Effector CD4-positive, alpha-beta T cell (primary cell): Measurements from ENCODE around the gene ABCB4.
"Not testable (repeated sequence)": the region's sequence is repeated elsewhere in the genome, so short reads cannot be mapped to it uniquely, and the experiment has no call there.

Experiments
- DNase-seq: peaks from one replicate; pipeline ENCODE4 v3.0.0-alpha.2; 2020

The ABCB4 gene

DNA sequence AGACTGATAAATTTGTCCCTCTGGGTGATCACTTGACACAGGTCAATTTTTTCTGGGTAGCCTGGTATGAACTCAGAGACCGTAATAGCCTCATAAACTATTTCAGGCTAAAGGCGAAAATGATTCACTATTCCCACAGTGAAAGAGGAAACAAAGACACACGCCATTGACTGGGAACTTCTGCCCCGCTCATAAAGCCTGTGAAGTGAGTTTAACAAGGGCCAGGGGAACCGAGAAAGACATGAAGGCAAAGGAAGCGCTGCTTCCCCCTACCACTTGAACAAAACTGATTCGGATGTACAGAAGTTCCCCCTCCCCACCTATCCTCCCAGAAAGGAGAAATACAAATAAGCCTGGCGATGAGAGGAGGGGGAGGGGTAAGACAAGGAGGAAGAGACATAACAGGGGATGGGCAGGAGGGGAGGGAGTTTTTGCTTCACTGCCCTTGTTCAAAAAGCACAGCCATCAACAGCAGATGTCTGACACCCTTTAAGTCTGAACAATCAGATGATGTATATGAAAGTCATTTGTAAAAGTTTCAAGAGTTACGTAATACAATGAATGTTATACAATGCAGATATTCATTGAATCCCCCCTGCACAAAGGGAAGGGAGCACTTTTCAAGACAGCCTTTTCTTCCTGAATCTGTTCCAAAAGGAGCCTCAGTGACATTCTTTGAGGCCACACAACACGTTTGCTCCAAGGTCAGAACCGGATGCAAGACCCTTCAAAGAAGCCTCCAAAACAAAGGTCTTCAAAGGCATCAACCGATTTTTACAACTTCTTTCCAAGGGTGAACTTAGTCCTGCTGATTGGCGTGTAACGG is 734 bp downstream of the ABCB4 start:
- DNase-seq, result no peak

- DNase-seq, result no peak
Observed at GRCh38 chr7:87473986-87474385, 1.5 kb downstream of the ABCB4 start.

DNA sequence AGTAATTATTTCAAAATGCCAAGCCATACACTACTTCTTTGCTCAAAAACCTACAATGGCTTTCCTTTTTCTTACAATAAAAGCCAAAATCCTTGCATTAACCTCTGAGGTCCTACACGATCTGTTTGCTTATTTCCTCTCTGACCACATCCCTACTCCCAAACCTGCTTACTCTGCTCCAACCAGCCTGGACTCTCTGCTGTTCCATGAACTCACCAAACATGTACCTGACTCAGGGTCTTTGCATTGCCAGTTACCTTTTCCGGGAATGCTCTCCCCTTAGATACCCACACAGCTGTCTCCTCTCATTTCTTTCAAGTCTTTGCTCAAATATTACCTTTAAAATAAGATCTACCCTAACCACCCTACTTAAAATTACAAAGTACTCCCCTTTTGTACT is 2.3 kb downstream of the ABCB4 start:
- no peak for DNase-seq

DNA sequence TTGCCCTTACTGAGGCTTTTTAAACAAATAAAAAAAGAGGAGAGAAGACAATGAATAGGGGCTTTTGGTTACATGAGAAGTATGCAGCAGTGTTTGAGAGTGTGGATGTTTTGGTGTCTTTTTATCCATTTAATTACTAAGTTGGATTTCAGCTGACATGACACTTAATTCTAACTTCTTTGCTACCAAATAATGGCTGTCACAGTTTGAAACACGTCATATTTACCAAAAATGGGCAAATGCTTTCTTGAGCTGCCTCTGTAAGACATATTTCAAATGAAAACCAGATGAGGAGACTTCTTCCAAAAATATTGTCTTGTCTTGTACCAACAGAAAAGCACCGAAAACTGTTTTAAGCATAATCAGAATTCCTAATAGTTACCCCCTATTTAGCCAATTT is 4.0 kb downstream of the ABCB4 start:
- DNase-seq, result no peak

- DNase-seq, result not testable (repeated sequence)
Observed at GRCh38 chr7:87469204-87469603, 6.3 kb downstream of the ABCB4 start.

GRCh38 chr7:87465534-87465880 is 10.0 kb downstream of the ABCB4 start:
- not testable (repeated sequence) for DNase-seq

DNA sequence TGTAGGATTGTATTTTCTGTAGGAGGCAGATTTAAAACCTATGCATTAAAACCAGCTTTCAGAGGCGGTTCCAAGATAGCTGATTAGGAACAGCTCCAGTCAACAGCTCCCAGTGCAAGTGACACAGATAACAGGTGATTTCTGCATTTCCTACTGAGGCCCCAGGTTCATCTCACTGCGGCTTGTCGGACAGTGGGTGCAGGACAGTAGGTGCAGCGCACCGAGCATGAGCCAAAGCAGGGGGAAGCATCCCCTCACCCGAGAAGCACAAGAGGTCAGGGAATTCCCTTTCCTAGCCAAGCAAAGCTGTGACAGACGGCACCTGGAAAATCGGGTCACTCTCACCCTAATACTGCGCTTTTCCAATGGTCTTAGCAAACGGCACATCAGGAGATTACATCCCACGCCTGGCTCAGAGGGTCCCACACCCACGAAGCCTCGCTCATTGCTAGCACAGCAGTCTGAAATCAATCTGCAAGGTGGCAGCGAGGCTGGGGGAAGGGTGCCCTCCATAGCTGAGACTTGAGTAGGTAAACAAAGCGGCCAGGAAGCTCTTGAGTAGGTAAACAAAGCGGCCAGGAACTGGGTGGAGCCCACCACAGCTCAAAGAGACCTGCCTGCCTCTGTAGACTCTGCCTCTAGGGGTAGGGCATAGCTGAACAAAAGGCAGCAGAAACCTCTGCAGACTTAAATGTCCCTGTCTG is 10.5 kb downstream of the ABCB4 start:
- DNase-seq, result not testable (repeated sequence)

GRCh38 chr7:87463982-87464381 is 11.5 kb downstream of the ABCB4 start:
- DNase-seq, result no peak

DNA sequence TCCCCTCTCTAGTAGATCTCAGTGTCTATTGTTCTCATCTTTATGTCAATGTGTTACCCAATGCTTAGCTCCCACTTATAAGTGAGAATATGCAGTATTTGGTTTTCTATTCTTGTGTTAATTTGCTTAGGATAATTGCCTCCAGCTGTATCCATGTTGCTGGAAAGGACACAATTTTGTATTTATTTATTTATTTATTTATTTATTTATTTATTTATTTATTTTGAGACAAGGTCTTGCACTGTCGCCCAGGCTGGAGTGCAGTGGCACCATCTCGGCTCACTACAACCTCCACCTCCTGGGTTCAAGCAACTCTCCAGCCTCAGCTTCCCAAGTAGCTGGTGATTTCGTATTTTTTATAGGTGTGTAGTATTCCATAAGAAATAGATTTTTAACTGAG is 15.0 kb downstream of the ABCB4 start:
- DNase-seq, result not testable (repeated sequence)

- DNase-seq, result no peak
Observed at GRCh38 chr7:87459941-87460340, 15.5 kb downstream of the ABCB4 start.

- no peak for DNase-seq
Observed at GRCh38 chr7:87458148-87458547, 17.3 kb downstream of the ABCB4 start.

DNA sequence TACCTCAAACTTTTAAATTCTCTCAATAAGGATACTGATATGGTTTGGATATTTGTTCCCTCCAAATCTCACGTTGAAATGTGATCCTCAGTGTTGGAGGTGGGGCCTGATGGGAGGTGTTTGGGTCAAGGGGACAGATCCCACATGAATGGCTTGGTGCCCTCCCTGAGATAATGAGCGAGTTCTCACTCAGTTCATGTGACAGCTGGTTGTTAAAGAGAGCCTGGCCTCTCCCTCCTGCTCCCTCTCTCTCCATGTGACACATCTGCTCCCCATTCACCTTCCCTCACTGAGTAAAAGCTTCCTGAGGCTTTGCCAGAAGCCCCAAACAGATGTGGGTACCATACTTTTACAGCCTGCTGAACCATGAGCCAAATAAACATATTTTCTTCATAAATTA is 19.2 kb downstream of the ABCB4 start:
- DNase-seq, result no peak

DNA sequence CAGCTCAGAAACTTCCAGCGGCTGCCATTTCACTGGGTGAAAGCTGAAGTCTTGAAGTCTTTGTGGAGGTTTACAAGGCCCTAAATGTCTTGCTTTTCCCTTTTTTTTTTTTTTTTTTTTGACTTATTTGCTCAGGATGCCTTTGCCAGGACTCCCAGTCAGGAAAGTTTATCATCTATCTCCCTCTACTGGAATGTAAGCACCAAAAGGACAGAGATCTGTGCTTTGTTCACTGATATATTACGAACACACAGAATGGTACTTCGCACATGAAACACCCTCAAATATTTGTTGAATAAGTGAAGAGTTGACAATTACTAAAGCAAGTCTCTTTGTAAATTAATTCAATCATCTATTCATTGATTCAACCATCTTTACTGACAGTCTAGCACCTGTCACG is 23.2 kb downstream of the ABCB4 start:
- no peak for DNase-seq

DNA sequence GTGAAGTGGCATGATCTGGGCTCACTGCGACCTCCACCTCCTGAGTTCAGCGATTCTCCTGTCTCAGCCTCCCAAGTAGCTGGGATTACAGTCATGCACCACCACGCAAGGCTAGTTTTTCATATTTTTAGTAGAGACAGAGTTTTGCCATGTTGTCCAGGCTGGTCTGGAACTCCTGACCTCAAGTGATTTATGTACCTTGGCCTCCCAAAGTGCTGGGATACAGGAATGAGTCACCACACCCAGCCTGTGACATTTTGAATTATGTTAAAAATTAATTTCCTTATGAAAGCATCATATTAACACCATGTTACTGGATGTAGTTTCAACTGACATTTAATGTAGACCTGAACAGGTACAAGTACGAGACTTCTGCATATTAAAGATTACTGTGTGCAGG is 24.3 kb downstream of the ABCB4 start:
- no peak for DNase-seq

DNA sequence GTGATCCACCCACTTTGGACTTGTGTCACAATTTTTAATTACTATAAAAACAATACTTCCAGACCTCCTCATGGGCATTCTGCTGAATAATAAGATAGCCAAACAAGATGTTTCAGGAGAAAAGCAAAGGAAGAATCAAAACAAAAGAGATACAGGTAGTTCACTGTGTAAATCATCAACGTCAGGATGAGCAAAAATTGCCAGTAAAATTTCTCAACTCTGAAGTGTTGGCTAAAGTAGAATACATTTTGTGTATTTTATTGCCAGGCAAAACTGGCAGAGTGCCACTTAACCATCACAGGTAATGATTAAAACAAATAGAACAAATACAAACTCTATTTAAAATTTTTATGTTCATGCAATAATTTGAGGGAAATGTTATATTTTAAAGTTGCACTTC is 24.8 kb downstream of the ABCB4 start:
- DNase-seq, result no peak

- DNase-seq, result no peak
Observed at GRCh38 chr7:87448388-87448787, 27.1 kb downstream of the ABCB4 start.

- no peak for DNase-seq
Observed at GRCh38 chr7:87447116-87447635, 28.3 kb downstream of the ABCB4 start.

GRCh38 chr7:87445897-87446296 is 29.6 kb downstream of the ABCB4 start:
- no peak for DNase-seq

DNA sequence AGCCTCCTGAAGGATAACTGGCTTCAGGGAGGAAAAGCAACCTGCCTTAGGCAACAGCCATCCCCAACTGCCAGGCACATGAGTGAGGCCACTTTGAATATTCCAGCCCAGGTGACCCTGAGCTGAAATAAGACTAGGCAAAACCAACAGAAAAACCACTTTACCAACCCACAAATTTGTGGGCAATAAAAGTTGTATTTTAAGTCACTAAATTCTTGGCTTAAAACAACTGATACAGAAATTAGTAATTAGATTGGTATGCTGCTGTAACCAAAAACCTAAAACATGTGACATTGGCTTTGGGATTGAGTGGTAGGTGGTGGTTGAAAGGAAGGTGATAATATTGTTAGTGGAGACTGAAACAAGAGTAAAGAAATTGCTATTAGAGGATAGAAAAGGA is 39.9 kb downstream of the ABCB4 start:
- DNase-seq, result no peak

- no peak for DNase-seq
Observed at GRCh38 chr7:87432536-87432935, 42.9 kb downstream of the ABCB4 start.

DNA sequence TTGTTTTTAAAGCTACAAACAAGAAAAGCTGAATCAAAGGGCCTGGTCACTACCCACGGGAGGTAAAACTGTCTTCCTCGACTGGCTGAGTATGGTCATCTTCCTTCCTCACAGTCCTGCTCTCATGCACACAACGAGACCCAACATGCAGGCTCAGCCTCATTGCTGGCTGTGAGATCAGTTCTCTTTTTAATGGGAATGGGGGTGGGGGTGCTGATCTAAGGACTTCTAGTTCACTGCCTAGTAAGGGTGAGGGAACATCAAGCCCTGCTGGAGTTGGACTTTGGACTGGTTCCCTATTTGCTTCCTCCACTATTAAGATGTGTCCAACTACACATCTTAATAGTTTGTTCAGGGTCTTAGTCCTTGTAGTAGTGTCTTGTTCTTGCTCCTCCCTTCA is 48.2 kb downstream of the ABCB4 start:
- no peak for DNase-seq

GRCh38 chr7:87426160-87426559 is 49.3 kb downstream of the ABCB4 start:
- no peak for DNase-seq

DNA sequence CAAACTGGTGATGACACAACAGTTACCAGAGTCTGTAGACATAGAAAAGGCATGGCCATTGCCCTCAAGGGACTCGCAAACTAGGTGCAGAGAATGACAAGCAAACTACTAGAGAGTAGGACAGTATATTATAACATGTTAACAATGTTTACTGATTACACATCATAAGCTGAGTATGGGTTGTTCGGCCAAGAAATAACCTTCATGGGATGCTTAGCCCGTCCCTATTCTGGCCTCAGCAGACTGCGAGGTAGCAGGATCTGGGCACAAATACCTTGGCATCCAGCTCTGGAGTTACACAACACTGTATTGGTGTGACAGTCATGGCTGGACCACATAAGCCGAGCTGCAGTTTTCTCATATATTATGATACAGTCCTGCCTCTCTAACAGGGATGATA is 51.4 kb downstream of the ABCB4 start:
- no peak for DNase-seq

DNA sequence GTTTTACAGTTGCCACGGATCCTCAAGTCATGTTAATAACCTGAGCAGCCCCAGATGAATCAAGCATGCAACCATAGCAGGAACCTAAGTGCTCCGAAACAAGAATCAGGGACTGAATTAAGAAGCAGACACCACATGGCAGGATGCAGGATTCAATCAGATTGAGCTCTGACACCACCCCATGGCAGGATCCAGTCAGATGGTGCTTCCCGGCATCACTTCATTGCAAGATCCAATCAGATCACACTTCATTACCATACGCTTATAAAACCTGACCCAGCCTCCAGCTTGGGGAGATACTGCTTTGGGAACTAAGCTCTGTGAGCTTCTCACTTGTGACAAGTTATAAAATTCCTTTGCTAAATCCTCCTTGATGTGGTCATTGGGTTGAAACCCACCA is 55.3 kb downstream of the ABCB4 start:
- DNase-seq, result no peak
